Stomach (tissue), 4 donors: ENCODE measurements around the gene VRTN.

ENCODE experiments used
- EP300 ChIP-seq: sonication (generic); formaldehyde crosslinking; IDR thresholded peaks from one replicate; pipeline ENCODE4 v1.6.1; 2017; ENCODE audit warnings: antibody characterized with exemption
- POLR2A ChIP-seq, 4 donors: fragments of 450-650 bp; IDR thresholded peaks; one replicate each; pipeline ENCODE4 v1.6.1; 2016; ENCODE audit warnings: antibody characterized with exemption in 4 of 4, control low read depth in 2 of 4, mild to moderate bottlenecking in 1 of 4, moderate library complexity in 1 of 4
- POLR2AphosphoS5 ChIP-seq, 3 donors: sonication (generic); formaldehyde crosslinking; IDR thresholded peaks; one replicate each; pipeline ENCODE4 v1.6.1; 2016; ENCODE audit warnings: antibody characterized with exemption in 3 of 3
- TF ChIP-seq, protein P1 (sequence below), 7 experiments: fragments of 450-650 bp in 4 of 7; fragments of 200-600 bp in 3 of 7; sonication (generic) in 3 of 7; IDR thresholded peaks; one replicate each; pipeline ENCODE4 v1.5.1; 2016 to 2019; ENCODE audit warnings: antibody characterized with exemption in 7 of 7, control low read depth in 2 of 7, mild to moderate bottlenecking in 1 of 7

- no peak for TF ChIP-seq POLR2AphosphoS5 (IDR thresholded peaks at IDR 0.05)
- no peak for TF ChIP-seq POLR2A (IDR thresholded peaks at IDR 0.05)
- TF ChIP-seq, protein P1, sequence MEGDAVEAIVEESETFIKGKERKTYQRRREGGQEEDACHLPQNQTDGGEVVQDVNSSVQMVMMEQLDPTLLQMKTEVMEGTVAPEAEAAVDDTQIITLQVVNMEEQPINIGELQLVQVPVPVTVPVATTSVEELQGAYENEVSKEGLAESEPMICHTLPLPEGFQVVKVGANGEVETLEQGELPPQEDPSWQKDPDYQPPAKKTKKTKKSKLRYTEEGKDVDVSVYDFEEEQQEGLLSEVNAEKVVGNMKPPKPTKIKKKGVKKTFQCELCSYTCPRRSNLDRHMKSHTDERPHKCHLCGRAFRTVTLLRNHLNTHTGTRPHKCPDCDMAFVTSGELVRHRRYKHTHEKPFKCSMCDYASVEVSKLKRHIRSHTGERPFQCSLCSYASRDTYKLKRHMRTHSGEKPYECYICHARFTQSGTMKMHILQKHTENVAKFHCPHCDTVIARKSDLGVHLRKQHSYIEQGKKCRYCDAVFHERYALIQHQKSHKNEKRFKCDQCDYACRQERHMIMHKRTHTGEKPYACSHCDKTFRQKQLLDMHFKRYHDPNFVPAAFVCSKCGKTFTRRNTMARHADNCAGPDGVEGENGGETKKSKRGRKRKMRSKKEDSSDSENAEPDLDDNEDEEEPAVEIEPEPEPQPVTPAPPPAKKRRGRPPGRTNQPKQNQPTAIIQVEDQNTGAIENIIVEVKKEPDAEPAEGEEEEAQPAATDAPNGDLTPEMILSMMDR (IDR thresholded peaks at IDR 0.05) = no peak
- TF ChIP-seq EP300 = no peak
Measured at GRCh38 chr14:74326369-74327152, 21.7 kb upstream of the VRTN start.
